Fibroblast of the aortic adventitia (primary cell): Measurements from ENCODE around the gene GSTT2. TPM values are rescaled to one million over a fixed set of nuclear protein-coding genes. Genes with fewer than 3 reads are reported as not detected.
"Not testable (repeated sequence)": the region's sequence is repeated elsewhere in the genome, so short reads cannot be mapped to it uniquely, and the experiment has no call there.

ENCODE experiments used
- DNase-seq: peaks from one replicate; pipeline ENCODE4 v3.0.0-alpha.2; 2010; ENCODE audit warnings: low read depth
- H3K4me3 ChIP-seq: 2 replicates; pipeline ENCODE4 v1.5.1; 2011; ENCODE audit warnings: low read depth, mild to moderate bottlenecking, control low read depth, low read length, moderate library complexity
- total RNA-seq: library from RNA; depleted of rRNA; stranded (reverse); fragments of >200 nt; gene quantifications from 2 replicates; pipeline ENCODE4 v1.2.3, GENCODE V29; 2012; ENCODE audit warnings: low replicate concordance
- TF ChIP-seq, protein P1 (sequence below): IDR thresholded peaks from 2 replicates; pipeline ENCODE4 v1.5.1; 2011; ENCODE audit warnings: mild to moderate bottlenecking, low read length, control low read depth, inconsistent platforms; ENCODE audit not compliant: insufficient read depth

The GSTT2 gene
- total RNA-seq, result 0.54 TPM in 1 of 2 replicates, not detected in the other

DNA sequence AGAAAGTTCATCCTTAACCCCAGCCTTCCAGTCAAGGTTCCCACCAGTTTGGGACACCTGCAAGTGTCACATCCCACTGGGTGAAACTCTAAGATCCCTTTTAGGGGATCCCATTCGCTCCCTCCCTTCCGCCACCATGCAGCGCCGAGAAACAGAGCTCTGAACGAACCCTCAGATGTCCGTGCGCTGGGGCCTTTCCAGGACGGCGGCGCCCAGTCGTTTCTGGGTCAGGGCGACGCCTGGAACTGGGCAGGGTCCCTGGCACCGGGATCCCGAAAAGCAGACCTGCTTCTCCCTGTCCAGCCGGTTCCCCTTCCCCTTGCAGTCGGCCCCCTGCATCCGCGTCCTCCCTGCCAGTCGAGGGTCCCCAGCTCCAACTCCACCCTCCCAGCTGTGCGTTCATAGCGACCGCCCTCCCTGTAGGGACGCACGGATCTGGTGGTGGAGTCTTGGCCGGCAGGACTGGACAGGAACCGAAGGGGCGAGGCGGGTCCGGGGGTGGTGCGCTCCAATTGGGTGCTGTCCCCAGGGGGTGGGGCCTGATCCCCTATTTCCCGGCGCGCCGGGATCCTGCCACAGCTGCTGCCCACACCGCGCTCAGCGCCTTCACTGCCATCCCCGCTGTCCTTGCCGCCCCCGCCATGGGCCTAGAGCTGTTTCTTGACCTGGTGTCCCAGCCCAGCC lies at the start of gene GSTT2:
Gene GSTT2, plus strand, starts transcription at position 578 of the 684 bp plus-strand sequence.
- not testable (repeated sequence) for DNase-seq
- H3K4me3 ChIP-seq, result peak within 1 kb of the TSS; percentile 25

DNA sequence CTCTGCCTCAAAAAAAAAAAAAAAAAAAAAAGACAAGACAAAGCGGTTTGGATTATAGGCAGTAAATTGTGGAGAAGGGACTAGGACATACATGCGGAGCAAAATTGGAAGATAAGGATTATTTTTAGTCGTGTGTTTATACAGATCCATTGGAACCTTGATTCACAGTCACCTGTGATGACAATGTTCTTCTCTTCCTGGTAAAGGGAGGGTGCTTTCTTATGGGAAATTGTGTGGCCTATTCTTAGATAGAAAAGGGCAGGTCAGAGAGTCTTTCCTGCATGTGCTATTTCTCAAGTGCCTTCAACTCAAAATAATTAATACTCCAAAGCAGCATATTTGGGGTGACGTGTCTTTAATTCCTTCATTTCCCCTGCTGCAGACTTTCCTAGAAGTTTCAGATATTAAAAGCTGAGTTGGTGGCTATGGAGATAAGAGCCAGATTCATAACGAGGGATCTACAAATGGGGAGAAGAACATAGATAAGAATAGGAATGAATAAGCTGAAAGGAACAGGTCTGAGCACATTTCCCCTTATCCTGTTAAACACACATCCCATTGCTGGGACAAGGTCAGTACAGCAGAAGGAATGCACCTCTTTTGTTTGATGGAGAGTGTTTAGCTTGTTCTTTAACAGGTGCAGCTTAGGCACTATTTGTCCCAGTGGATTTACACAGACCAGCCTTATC lies 41.5 kb upstream of the GSTT2 start:
- H3K4me3 ChIP-seq, result no peak overlapping the region
- DNase-seq, result no peak
- TF ChIP-seq, protein P1, sequence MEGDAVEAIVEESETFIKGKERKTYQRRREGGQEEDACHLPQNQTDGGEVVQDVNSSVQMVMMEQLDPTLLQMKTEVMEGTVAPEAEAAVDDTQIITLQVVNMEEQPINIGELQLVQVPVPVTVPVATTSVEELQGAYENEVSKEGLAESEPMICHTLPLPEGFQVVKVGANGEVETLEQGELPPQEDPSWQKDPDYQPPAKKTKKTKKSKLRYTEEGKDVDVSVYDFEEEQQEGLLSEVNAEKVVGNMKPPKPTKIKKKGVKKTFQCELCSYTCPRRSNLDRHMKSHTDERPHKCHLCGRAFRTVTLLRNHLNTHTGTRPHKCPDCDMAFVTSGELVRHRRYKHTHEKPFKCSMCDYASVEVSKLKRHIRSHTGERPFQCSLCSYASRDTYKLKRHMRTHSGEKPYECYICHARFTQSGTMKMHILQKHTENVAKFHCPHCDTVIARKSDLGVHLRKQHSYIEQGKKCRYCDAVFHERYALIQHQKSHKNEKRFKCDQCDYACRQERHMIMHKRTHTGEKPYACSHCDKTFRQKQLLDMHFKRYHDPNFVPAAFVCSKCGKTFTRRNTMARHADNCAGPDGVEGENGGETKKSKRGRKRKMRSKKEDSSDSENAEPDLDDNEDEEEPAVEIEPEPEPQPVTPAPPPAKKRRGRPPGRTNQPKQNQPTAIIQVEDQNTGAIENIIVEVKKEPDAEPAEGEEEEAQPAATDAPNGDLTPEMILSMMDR, result no peak

DNA sequence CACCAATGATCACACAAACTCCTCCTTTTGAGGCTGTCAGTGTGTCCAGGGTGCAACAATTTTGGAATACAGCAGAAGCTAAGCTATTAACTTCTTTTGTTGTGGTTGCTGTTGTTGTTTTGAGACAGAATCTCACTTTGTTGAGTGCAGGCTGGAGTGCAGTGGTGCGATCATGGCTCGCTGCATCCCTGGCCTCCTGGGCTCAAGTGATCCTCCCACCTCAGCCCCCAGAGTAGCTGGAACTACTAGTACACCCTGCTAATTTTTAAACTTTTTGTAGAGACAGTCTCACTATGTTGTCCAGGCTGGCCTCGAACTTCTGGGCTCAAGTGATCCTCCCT lies 40.9 kb upstream of the GSTT2 start:
- H3K4me3 ChIP-seq, result no peak overlapping the region

DNA sequence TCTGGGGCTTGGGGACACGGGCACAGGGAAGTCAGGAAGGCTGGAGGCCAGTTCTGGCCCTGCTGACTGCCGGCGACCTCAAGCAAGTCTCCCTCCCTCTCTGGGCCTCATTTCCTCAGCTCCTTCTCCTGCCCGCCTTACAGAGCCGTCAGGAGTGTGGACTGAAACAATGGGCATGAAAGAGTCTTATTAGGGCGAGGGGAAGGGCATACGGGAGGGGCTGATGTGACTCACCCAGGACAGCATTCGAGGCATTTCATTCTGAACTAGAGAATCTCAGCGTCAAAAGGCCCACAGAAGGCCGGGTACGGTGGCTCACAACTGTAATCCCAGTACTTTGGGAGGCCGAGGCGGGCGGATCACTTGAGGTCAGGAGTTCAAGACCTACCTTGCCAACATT lies 39.8 kb upstream of the GSTT2 start:
- DNase-seq, H3K4me3 ChIP-seq: not testable (repeated sequence)

More for the DNA sequence above, 40.9 kb upstream of the GSTT2 start:
- DNase-seq, result no peak
- TF ChIP-seq, protein P1, result no peak

DNA sequence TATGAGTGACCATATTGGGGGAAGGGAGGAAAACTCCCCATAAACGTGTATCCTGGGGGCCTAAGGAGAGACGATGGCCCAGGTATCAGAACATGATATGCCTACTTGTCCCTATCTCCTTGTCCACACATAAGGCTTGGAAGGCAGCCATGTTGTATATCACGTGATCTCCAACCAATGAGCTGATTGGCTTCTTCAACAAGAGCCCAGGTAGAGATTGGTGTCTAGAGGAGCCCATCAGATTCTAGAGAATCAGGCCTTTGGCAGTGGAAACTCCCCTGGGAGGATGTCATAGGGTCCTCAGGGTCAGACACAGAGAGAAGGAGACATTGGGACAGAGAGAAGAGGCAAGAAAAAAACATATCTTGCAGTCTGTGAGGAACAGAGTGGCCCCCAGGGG lies 32.5 kb upstream of the GSTT2 start:
- not testable (repeated sequence) for DNase-seq, H3K4me3 ChIP-seq

DNA sequence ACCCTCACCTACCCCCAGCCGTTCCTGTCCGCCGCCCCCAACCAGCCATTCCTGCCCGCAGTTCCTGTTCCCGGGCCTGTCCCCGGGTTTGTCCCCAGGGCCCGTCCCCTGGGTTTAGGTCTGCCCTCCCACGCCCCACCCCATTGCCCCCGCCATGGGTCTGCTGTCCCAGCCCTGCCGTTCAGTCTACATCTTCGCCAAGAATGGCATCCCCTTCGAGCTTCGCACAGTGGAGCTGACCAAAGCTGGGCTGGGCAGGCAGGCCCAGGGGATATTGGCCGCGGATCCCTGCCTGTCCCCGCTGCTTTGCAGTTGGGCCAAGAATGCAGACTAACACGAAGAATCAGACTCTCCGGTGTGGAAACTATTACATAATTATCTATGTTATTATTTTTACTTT lies 30.2 kb upstream of the GSTT2 start:
- not testable (repeated sequence) for DNase-seq, H3K4me3 ChIP-seq

DNA sequence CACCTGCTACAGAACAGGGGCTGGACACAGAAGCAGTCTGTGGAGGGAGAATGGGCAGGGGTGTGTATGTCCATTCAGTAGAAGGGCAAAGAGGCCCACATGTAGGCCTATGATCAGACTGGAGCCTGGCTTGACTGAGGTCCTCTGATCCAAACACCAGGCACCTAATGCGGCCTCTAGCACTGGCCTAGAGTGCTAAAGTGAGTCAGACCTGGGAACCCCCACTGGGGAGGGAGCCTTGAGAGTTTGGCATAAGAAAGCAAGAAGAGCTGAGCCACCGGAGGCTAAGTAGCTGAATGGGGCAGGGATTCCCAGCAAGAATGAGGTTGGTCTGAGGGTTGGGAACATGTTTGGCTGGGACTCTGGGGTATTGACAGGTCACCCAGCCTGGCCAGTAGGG lies 28.6 kb upstream of the GSTT2 start:
- H3K4me3 ChIP-seq, result not testable (repeated sequence)
- peak; percentile 31 for DNase-seq

DNA sequence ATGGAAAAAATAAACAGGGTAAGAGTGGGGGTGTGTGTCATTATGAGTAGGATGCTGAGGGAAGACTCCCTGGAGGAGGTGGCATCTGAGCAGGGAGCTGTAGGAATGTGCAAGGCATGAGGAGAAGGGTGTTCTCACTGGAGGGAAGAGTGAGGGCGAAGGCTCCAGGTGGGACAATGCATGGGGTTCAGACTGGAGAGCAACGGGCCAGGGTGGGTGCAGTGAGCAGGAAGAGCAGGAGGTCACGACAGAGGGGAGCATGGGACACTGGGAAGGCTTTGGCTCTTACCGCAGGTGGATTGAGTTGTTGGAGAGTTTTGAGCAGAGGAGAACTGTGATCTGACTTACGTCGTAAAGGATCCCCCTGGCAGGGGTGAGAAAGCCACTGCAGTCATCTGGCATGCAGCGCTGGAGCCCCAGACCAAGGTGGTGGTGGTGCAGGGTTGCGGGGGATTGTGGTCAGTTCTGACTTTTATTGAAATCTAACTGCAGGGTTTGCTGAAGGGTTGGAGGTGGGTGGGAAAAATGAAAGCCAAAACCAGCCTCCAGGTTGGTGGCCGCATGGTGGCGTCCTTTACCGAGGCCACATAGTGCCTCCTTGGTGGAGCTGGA lies 27.0 kb upstream of the GSTT2 start:
- not testable (repeated sequence) for H3K4me3 ChIP-seq, DNase-seq

DNA sequence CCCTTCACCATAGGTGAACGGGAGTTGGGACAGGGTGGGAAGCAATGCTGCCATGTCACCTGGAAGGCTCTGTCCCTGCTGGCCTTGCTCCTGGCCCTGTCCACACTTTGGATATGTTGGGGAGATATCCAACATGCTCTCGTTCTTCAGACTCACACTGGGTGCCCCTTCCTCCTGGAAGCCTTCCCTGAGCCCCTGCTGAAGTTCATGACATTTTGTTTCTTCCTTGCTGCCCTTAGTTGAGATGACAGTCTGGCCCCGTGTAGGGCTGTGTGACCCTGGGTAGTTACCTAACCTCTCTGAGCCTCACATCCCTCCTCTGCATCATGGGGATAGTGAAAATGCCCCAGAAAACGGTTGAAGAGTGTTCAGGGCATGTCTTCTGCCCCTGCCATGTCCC lies 26.4 kb upstream of the GSTT2 start:
- not testable (repeated sequence) for H3K4me3 ChIP-seq, DNase-seq

DNA sequence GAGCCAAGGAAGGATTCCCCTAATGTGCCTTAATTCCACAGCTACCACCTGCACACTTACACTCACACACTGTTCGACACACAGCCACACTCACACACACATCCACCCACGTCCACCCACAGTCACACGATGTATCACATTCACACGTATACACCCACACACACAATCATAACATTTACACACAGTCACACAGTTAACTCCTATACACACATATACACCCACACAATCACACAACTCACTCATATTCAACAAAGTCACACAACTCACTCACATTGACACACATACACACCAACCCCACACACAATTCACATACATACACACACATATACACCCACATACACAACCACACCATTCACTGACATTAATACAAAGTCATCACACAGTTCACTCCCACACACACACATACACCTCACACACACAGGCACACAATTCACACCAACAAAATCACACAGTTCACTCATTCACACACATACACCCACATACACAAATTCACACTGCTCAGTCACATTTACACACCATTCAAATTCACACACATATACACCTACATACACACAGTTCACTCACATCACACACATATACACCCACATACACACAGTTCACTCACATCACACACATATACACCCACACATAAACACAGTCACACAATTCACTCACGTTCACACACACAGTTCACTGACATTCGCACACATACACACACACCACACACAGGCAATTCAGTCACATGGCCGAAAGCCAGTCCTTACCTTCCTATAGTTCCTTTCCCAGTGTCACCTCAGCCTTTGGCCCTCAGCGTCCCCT lies 25.5 kb upstream of the GSTT2 start:
- DNase-seq, H3K4me3 ChIP-seq: not testable (repeated sequence)

DNA sequence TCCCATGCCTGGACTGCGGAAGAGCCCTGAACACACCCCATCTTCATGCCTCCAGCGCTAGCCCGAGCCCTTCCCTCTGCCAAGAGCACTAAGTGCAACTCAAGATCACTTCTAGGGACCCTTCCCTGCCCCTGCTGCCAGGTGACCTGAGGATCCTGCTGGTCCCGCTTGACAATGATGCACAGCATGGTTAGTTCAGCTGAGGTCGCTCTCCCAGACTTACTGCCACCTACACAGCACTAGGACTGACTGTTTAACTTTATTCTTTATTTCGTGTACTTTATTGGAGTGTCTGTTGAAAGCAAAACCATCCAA lies 25.0 kb upstream of the GSTT2 start:
- not testable (repeated sequence) for DNase-seq, H3K4me3 ChIP-seq

DNA sequence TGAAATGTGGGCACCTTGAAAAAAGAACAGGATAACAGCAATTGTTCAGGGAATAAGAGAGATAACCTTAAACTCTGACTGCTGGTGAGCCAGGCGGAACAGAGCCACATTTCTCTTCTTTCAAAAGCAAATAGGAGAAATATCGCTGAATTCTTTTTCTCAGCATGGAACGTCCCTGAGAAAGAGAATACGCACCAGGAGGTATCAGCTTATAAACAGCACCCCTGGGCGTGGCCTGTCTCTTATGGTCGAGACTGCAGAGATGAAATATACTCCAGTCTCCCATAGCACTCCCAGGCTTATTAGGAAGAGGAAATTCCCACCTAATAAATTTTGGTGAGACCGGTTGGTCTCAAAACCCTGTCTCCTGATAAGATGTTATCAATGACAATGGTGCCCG lies 24.0 kb upstream of the GSTT2 start:
- DNase-seq, H3K4me3 ChIP-seq: not testable (repeated sequence)
